Measurements from ENCODE around the gene LRRN4CL.
"Not testable (repeated sequence)": the region's sequence is repeated elsewhere in the genome, so short reads cannot be mapped to it uniquely, and the experiment has no call there.

The LRRN4CL gene

DNA sequence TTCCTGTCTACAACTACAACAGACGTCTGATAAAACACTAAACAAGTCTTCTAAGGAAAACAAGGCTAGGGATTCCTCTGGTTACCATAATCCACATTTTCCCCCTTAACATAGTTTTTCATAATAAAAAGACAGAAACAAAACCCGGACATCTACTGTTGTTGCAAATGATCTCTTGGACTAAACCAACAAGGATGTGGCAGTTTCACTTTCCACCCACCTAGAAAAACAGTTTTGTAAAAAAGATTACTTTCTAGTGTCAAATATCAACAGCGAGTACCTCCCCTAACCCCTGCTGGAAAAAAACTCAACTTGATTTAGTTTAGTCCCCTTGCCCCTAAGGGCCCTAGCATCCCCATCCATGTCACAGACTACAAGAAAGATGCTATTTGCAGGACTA, 23.5 kb upstream of the LRRN4CL start:
- no peak for DNase-seq (ENCODE audit: low read depth, low spot score)
- no peak overlapping the region for H3K4me3 ChIP-seq (ENCODE audit: low read length)

- no peak overlapping the region for H3K4me3 ChIP-seq (ENCODE audit: low read length)
- no peak for DNase-seq (ENCODE audit: low read depth, low spot score)
Measured at GRCh38 chr11:62712276-62712812, 23.0 kb upstream of the LRRN4CL start.

GRCh38 chr11:62710001-62710345, 20.6 kb upstream of the LRRN4CL start:
- peak overlapping the region; percentile 79 for H3K4me3 ChIP-seq (ENCODE audit: low read length)
- DNase-seq (ENCODE audit: low read depth, low spot score), result no peak

DNA sequence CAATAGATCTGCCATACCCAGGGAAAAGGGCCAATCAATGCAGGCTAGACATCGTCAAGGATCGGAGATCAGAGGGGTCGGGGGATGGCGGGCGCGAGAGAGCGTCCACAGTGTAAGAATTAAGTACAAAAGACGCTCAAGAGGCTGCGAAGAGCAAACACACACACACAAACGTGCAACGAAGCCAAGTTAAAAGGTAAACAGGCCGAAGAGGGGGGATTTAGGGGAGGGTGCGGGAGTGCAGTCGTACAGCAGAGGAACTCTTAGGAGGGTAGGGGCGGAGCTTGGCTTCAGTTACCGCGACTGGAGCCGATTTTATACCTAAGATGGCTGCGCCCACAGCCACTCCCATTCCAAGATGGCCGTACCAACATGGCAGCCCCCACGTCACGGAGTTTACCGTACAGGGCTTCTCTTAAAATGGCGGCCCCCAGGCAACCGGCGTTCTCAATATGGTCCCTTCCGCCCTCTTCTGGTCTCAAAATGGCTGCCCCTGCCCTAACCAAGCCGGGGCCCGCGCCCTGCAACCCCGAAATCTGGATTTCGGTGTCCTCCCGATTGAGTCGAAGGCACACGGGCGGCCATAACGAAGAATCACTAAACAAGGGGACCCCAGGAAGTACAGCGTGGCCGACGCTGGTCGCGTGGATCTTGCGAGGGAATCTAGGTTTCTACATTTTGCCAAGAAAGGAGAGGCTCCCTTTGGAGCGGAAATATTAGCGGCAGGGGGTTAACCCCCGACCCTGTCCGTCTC, 20.1 kb upstream of the LRRN4CL start:
- peak; percentile 98 for DNase-seq (ENCODE audit: low read depth, low spot score)
- peak overlapping the region; percentile 79 for H3K4me3 ChIP-seq (ENCODE audit: low read length)

GRCh38 chr11:62708793-62709192, 19.5 kb upstream of the LRRN4CL start:
- peak overlapping the region; percentile 79 for H3K4me3 ChIP-seq (ENCODE audit: low read length)
- no peak for DNase-seq (ENCODE audit: low read depth, low spot score)

DNA sequence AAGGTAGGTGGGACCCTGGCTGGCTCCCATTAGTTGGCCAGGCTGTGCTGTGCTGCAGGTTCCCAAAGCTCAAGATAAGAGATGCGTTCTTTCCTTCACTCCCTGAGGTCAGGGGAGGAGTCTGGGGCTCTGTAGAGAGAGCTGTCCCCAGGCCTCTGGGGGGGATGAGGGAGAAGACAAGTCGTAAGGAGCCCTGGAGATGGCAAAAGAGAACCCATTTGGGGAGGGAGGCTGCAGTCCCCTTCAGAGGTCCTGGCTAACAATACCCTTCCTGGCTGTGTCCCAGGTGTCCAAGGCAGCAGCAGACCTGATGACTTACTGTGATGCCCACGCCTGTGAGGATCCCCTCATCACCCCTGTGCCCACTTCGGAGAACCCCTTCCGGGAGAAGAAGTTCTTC, 19.1 kb upstream of the LRRN4CL start:
- peak overlapping the region; percentile 79 for H3K4me3 ChIP-seq (ENCODE audit: low read length)
- DNase-seq (ENCODE audit: low read depth, low spot score), result no peak

GRCh38 chr11:62707277-62707861, 18.0 kb upstream of the LRRN4CL start, which contains the start of the genes BSCL2 and GNG3:
Gene BSCL2, minus strand, starts transcription at chr11:62707424. Its CDS starts 229 bp downstream, at chr11:62707195.
Gene GNG3, plus strand, starts transcription at chr11:62707676. Its CDS starts 620 bp downstream, at chr11:62708296.
- DNase-seq (ENCODE audit: low read depth, low spot score), result peak; percentile 33
- peak within 1 kb of the TSS; percentile 79 for H3K4me3 ChIP-seq (ENCODE audit: low read length)

DNA sequence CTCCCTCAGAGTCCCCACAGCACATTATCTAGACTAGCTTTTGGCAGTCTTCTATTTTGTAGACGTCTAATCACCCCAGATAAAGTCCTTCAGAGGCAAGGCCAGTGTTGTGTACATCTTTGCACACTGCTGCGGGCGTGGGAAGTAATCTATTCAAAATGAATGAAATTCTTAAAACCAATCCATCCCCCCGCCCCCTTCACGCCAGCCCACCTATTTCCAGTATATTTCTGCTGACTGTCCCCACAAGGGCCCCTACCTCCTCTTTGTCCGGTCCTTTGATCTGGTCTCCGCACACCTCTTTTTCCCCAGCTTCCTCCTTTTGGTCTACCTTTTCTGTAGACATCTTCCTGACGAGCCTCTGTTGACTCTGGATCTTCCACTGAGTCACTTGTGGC, 17.5 kb upstream of the LRRN4CL start:
- no peak overlapping the region for H3K4me3 ChIP-seq (ENCODE audit: low read length)
- no peak for DNase-seq (ENCODE audit: low read depth, low spot score)

GRCh38 chr11:62705880-62706849, 16.8 kb upstream of the LRRN4CL start:
- peak overlapping the region; percentile 89 for H3K4me3 ChIP-seq (ENCODE audit: low read length)
- DNase-seq (ENCODE audit: low read depth, low spot score), result peak; percentile 91

DNA sequence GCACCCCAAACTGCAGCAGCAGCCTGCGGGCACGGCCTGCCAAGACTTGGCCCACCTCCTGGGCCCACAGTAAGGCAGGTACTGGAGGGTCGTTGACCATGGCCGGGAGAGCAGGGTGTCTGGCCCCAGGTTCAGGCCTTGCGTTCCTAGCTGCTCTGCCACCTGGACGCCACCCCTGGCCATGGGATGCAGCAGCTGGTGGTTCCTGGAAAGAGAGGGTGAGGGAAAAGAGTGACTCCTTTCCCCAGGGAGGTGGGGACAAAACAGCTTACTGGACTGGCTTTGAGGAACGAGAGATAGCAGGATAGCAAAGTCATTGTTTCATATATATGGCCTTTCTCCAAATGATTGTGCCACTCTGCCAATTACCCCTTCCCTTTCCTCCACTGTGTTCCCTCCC, 16.1 kb upstream of the LRRN4CL start:
- peak overlapping the region; percentile 89 for H3K4me3 ChIP-seq (ENCODE audit: low read length)
- DNase-seq (ENCODE audit: low read depth, low spot score), result no peak

GRCh38 chr11:62703921-62704320, 14.6 kb upstream of the LRRN4CL start:
- DNase-seq (ENCODE audit: low read depth, low spot score); H3K4me3 ChIP-seq (ENCODE audit: low read length): not testable (repeated sequence)

DNA sequence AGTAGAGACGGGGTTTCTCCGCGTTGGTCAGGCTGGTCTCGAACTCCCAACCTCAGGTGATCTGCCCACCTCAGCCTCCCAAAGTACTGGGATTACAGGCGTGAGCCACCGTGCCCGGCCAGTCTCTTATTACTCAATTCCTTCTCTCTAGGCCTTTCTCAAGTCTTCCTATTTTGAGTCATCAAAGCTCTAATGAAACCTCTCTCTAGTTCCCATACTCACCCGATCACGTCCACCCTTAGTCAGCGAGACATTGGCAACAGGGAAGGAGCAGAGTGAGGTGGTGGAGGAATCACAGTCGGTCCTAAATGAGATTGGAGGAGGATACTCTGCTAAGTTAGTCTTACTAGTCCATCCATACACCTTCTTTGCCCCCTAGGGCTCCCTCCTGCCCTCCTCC, 12.9 kb upstream of the LRRN4CL start:
- no peak overlapping the region for H3K4me3 ChIP-seq (ENCODE audit: low read length)
- no peak for DNase-seq (ENCODE audit: low read depth, low spot score)

DNA sequence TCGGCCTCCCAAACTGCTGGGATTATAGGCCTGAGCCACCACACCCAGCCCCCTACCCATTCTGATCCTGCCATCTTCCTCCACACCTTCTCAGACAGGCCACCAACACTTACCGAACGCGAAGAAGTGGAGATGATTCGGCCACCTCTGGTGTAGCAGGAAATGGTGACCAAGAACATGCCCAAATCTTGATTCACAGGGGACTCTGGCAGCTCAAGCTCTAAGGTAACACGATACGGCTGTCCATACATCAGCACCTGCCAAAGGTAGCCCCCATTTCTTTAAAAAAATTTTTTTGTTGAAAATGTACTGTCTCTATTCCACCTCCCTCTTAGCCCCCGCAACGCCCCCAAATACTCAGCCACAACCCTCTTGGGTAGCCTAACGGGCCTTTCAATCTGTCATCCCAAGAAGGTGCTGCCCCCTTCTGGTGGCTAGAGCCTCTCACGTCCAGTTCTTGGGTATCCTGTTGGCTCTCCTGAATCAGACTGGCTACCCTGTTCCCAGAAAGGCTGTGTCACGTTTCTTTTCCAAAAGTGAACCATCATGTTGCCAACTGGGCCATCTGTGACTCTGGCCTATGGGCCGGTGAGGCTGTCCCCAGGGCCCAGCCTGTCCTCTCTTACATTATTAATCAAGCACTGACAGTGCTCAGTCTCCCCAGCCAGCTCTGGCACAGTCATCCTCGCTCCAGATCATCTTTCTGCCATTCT, 5.3 kb upstream of the LRRN4CL start:
- no peak overlapping the region for H3K4me3 ChIP-seq (ENCODE audit: low read length)
- peak; percentile 63 for DNase-seq (ENCODE audit: low read depth, low spot score)

GRCh38 chr11:62693624-62694023, 4.3 kb upstream of the LRRN4CL start:
- not testable (repeated sequence) for DNase-seq (ENCODE audit: low read depth, low spot score)

DNA sequence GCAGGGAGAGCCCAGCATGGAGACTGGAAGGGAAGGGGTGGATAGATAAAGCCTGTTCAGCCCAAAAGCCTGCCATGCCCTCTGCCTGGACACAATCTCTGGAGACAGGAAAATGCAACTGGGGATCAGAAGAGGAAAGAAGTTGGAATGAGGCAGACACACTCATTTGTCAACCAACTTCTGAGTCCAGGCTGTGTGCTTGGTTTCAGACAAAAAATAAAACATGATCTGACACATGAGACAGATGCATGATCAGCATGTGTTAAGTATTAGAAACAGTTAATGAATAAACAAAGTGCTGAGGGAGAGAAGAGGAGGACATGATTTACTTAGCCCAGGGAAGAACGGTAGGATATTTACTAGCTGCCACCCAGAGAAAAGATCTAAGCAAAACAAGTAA, 839 bp downstream of the LRRN4CL start:
- no peak for DNase-seq (ENCODE audit: low read depth, low spot score)
- no peak overlapping the region for H3K4me3 ChIP-seq (ENCODE audit: low read length)

More at GRCh38 chr11:62693624-62694023, 4.3 kb upstream of the LRRN4CL start:
- H3K4me3 ChIP-seq (ENCODE audit: low read length), result not testable (repeated sequence)

DNA sequence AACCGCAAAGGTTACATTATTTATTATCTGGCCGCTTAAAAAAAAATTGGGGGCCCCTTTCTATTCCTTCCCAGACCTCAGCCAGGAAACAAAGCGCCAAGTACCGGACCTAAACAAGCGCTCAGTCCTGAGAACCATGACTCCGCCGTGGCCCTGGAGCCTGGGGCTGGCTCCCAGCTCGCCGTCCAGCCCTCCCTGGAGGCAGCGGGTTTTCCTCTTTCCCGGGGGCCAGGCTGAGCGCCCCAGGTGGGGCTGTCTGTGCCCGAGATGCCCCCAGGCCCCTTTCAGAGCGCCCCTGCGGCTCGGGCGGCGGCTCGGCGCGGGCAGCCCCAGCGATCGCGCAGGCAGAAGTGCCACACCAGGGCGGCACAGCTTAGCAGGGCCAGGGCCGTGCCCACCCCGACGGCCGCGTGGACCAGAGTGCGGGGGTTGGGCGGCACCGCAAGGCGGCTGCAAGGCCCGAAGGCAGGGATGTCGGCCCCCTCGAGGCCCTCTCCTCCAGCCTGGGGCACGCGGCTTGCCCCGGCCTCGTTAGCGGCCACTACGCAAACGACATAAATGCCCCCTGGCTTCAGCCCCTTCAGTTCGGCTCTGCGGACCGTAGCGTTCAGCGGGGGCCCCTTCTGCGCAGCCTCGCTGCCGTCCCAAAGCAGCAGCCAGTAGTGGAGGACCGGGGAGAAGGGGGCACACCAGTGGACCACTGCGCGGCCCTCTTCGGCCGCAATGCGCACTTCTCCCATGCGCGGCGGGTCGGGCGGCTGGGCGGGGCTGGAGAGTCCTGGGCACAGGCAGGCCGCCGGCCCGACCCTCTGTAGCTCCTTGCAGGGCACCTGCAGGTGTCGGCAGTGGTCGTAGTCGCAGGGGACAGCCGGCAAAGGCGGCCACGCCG, 1.6 kb downstream of the LRRN4CL start:
- DNase-seq (ENCODE audit: low read depth, low spot score), result no peak
- no peak overlapping the region for H3K4me3 ChIP-seq (ENCODE audit: low read length)

DNA sequence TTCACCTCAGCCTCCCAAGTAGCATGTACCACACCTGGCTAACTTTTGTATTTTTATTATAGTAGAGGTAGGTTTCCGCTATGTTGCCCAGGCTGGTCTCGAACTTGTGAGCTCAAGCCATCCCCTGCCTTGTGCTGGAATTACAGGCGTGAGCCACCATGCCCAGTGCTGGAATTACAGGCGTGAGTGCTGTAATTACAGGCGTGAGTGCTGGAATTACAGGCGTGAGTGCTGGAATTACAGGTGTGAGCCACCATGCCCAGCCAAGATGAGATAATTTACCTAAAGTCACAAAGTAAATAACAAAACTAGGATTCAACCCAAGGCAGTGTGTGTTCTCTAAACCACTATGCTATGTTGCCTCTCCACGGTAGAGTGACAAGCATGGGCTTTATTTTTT, 6.8 kb downstream of the LRRN4CL start:
- no peak overlapping the region for H3K4me3 ChIP-seq (ENCODE audit: low read length)
- DNase-seq (ENCODE audit: low read depth, low spot score), result no peak

DNA sequence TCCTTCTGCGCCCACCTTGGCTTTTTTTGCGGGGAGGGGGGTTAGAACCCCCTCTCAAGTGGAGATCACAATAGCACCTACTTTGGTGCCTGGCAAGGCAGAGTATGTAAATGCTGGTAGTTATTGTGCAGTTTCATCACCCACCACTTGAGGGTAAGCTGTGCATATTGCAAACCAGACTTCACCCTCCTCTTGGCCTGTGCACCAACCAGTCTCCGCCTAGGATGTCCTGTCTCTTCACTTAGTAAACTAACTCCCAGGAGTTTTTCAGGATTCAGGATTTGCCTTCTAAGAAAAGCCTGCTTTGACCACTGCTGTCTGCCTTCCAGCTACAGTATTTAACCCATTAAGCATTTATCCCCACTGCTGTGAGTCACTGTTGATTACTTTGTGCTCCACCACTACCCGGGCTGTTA, 8.5 kb downstream of the LRRN4CL start:
- H3K4me3 ChIP-seq (ENCODE audit: low read length), result no peak overlapping the region
- DNase-seq (ENCODE audit: low read depth, low spot score), result peak; percentile 82
